ENCODE measurements around the gene PGBD5. TPM values are rescaled to one million over a fixed set of nuclear protein-coding genes. Genes with fewer than 3 reads are reported as not detected.

Gene PGBD5
- total RNA-seq, 1 donor from 2014 or later = 1.0 TPM

DNA sequence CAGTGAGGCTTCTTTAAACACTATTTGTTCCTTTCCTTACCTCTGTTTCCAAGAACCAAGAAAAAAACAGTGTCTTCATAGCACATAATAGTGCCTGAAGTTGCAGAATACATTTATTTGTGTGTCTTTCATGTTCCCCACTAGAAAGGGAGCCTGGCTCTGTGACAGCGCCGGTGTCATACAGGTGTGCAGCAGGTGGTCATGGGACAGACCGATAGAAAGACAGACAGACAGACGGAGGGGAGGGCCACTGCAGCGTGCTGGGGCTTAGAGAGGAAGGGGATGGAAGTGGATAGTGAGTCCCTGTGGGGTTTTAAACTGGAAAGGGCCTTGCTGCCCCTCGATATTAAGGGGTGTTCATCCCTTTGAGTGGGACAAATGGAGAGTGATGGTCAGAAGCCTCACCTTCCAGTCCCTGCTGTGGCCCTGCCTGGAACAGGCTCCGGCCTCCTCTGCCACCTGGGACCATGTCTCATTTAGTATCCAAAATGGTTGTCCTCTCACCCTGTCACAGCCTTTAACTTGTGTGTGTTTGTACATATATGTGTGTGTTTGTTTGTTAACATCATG, 152.9 kb downstream of the PGBD5 start:
- Mint-ChIP-seq H3K27ac (ENCODE audit: unreplicated experiment) (no peak overlapping the region), H3K4me1 (ENCODE audit: unreplicated experiment) (peaks cover 5% of the 10 kb centered on the region), H3K4me3 (ENCODE audit: unreplicated experiment) (no peak overlapping the region), H3K9me3 (ENCODE audit: unreplicated experiment) (no peaks in the 10 kb centered on the region), H3K27me3 (ENCODE audit: unreplicated experiment) (no peaks in the 10 kb centered on the region), H3K36me3 (ENCODE audit: unreplicated experiment) (peaks cover 26% of the 10 kb centered on the region)
- no peak for TF ChIP-seq CTCF (IDR thresholded peaks at IDR 0.05)
- no peak for DNase-seq (ENCODE audit: extremely low spot score, unreplicated experiment)

DNA sequence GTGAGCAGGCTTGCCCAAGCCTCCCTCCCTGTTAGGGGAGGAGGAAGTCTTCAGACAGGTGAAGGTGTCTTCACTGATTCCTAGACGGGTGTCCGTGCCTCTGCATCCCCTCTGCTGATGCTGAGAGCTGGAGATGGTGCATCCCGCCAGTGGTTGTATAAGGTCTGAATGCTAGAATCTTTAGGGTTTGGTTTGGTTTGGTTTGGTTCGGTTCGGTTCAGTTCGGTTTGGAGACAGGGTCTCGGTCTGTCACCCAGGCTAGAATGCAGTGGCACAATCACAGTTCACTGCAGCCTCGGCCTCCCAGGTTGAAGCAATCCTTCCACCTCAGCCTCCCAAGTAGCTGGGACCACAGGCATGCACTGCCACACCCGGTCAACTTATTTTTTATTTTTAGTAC, 153.6 kb downstream of the PGBD5 start:
- Mint-ChIP-seq H3K36me3 (ENCODE audit: unreplicated experiment) (peaks cover 21% of the 10 kb centered on the region), H3K27ac (ENCODE audit: unreplicated experiment) (no peak overlapping the region), H3K4me3 (ENCODE audit: unreplicated experiment) (no peak overlapping the region), H3K4me1 (ENCODE audit: unreplicated experiment) (peaks cover 5% of the 10 kb centered on the region), H3K27me3 (ENCODE audit: unreplicated experiment) (no peaks in the 10 kb centered on the region), H3K9me3 (ENCODE audit: unreplicated experiment) (no peaks in the 10 kb centered on the region)
- no peak for TF ChIP-seq CTCF (IDR thresholded peaks at IDR 0.05)
- DNase-seq (ENCODE audit: extremely low spot score, unreplicated experiment) = no peak

- Mint-ChIP-seq H3K27ac (ENCODE audit: unreplicated experiment) (no peak overlapping the region), H3K9me3 (ENCODE audit: unreplicated experiment) (no peaks in the 10 kb centered on the region), H3K4me3 (ENCODE audit: unreplicated experiment) (no peak overlapping the region), H3K4me1 (ENCODE audit: unreplicated experiment) (peaks cover 5% of the 10 kb centered on the region), H3K36me3 (ENCODE audit: unreplicated experiment) (peaks cover 17% of the 10 kb centered on the region), H3K27me3 (ENCODE audit: unreplicated experiment) (no peaks in the 10 kb centered on the region)
- no peak for DNase-seq (ENCODE audit: extremely low spot score, unreplicated experiment)
- no peak for TF ChIP-seq CTCF (IDR thresholded peaks at IDR 0.05)
Measured at GRCh38 chr1:230271300-230272035, 154.7 kb downstream of the PGBD5 start.

DNA sequence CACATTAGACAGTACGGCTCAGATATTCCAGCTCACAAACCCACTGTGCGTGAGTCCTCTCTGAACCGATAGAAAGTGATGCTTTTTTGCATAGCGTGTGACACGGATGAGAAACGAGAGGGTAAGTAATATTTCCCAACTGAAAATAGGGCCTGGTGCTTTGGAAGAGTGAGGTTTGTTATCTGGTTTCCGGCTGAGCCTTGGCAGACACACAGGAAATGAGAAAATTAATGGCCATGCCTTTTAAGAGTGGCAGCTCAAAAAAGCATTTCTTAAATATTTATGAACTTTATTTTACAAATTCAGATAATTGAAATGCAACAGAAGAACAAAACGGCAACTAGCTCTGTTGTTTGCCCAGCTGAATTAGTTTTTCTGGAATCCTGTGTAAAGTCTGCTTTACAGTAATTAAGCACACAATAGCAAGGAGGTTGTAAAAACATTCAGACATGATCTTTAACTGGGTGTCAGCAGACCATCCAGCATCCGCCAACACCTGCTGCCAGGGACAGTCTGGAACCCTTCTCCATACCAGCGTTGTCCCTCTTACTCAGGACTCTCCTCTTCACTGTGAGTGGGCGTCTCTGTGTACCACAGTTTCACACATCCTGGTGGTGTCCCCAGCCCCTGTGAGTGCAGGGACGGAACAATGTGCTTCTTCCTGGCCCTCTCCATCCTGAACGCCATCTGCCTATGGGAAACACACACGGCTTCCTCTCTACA, 155.4 kb downstream of the PGBD5 start:
- Mint-ChIP-seq H3K4me3 (ENCODE audit: unreplicated experiment) (no peak overlapping the region), H3K27me3 (ENCODE audit: unreplicated experiment) (no peaks in the 10 kb centered on the region), H3K4me1 (ENCODE audit: unreplicated experiment) (peaks cover 5% of the 10 kb centered on the region), H3K27ac (ENCODE audit: unreplicated experiment) (no peak overlapping the region), H3K36me3 (ENCODE audit: unreplicated experiment) (peaks cover 17% of the 10 kb centered on the region), H3K9me3 (ENCODE audit: unreplicated experiment) (no peaks in the 10 kb centered on the region)
- no peak for TF ChIP-seq CTCF (IDR thresholded peaks at IDR 0.05)
- no peak for DNase-seq (ENCODE audit: extremely low spot score, unreplicated experiment)

DNA sequence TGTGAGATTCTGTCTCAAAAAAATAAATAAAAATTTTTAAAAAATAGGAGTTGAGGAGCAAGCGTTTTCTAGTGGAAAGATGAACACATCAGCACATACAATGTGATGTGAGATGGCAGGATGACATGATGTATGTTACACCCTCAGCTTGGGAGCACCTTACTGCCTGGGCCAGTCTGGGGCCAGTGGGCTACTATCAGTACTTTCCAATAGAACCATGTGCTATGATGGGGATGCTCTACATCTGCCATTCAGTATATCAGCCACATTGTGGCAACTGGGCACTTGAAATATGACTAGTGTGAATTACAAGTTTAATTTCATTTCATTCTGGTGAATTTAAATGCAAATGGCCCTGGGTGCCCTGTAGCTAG, 156.0 kb downstream of the PGBD5 start:
- peaks cover 5% of the 10 kb centered on the region for H3K4me1 Mint-ChIP-seq (ENCODE audit: unreplicated experiment)
- TF ChIP-seq CTCF (IDR thresholded peaks at IDR 0.05) = no peak
- no peak overlapping the region for H3K27ac Mint-ChIP-seq (ENCODE audit: unreplicated experiment)
- no peak overlapping the region for H3K4me3 Mint-ChIP-seq (ENCODE audit: unreplicated experiment)
- no peaks in the 10 kb centered on the region for H3K27me3 Mint-ChIP-seq (ENCODE audit: unreplicated experiment)
- no peaks in the 10 kb centered on the region for H3K9me3 Mint-ChIP-seq (ENCODE audit: unreplicated experiment)
- DNase-seq (ENCODE audit: extremely low spot score, unreplicated experiment) = no peak
- peaks cover 19% of the 10 kb centered on the region for H3K36me3 Mint-ChIP-seq (ENCODE audit: unreplicated experiment)
